Activated naive CD4-positive, alpha-beta T cell treated with anti-CD3 and anti-CD28 coated beads, Interleukin-2, amount 10 ng/mL, durations not matched to agents 5 hours and 36 hours (primary cell): ENCODE measurements around the gene ASCL5. TPM values are rescaled to one million over a fixed set of nuclear protein-coding genes. Genes with fewer than 3 reads are reported as not detected.

Experiments used
- total RNA-seq, 2 experiments: library from RNA; stranded (reverse); gene quantifications; one replicate each; pipeline ENCODE4 v1.2.3, GENCODE V29; 2021

The ASCL5 gene
- not detected for total RNA-seq

GRCh38 chr1:201126832-201127754 is at the start of gene ASCL5:
Gene ASCL5, minus strand, starts transcription at chr1:201127184. Its CDS starts 11,812 bp downstream, at chr1:201115372.

GRCh38 chr1:201154389-201155165 is 27.6 kb upstream of the ASCL5 start, which contains the start of gene TMEM9:
Gene TMEM9, minus strand, starts transcription at chr1:201154474. Its CDS starts 551 bp downstream, at chr1:201153923.

GRCh38 chr1:201112173-201112731 is 14.7 kb downstream of the ASCL5 start, which contains the start of gene CACNA1S:
Gene CACNA1S, minus strand, starts transcription at chr1:201112426. Its CDS starts 87 bp downstream, at chr1:201112339.

Other genes with a start within 250 kb of the ASCL5 start
- not detected for gene INAVA, start 232.3 kb downstream of the ASCL5 start, total RNA-seq
- gene KIF21B, start 103.5 kb downstream of the ASCL5 start, total RNA-seq = 100 to 1,000 TPM; 109 to 113 TPM
- gene CACNA1S, start 14.8 kb downstream of the ASCL5 start, total RNA-seq = not detected
- 10 to 100 TPM; 18.2 to 19.7 TPM for gene TMEM9, start 27.3 kb upstream of the ASCL5 start, total RNA-seq
- gene IGFN1, start 63.6 kb upstream of the ASCL5 start, total RNA-seq = not detected
- not detected for gene PKP1, start 156.3 kb upstream of the ASCL5 start, total RNA-seq